D721Med (cell line): ENCODE measurements around the gene DMAC2.
"Not testable (repeated sequence)": the region's sequence is repeated elsewhere in the genome, so short reads cannot be mapped to it uniquely, and the experiment has no call there.

Source experiments
- DNase-seq: peaks from one replicate; pipeline ENCODE4 v3.0.0; 2011; ENCODE audit warnings: low spot score; ENCODE audit not compliant: insufficient read length
- FAIRE-seq: peaks from 2 replicates; lab custom pipeline; 2011; peaks lifted over from hg19 to GRCh38; lab: Jason Lieb, UNC
- CTCF ChIP-seq: IDR thresholded peaks from 2 replicates; pipeline ENCODE4 v1.5.1; 2012; ENCODE audit warnings: mild to moderate bottlenecking, control low read depth; ENCODE audit not compliant: insufficient read depth; ENCODE audit errors: missing control alignments

Gene DMAC2

GRCh38 chr19:41398050-41398418, 41.7 kb downstream of the DMAC2 start:
- no peak for TF ChIP-seq CTCF
- DNase-seq, result no peak
- FAIRE-seq, result no peak

- DNase-seq, result peak; percentile 90
- no peak for FAIRE-seq
- no peak for TF ChIP-seq CTCF
These were observed 42.3 kb downstream of the DMAC2 start, which contains the start of the genes BCKDHA and EXOSC5 for GRCh38 chr19:41397086-41398049. Gene BCKDHA (plus strand): TSS chr19:41397818. CDS start chr19:41397828, 10 bp downstream. Gene EXOSC5 (minus strand): TSS chr19:41397359. CDS start chr19:41397328, 31 bp downstream.

- no peak for DNase-seq
- no peak for FAIRE-seq
- TF ChIP-seq CTCF, result no peak
These were observed 44.4 kb downstream of the DMAC2 start for GRCh38 chr19:41395355-41395754.

- FAIRE-seq (no peak), DNase-seq (no peak)
- TF ChIP-seq CTCF, result no peak
These were observed 46.9 kb downstream of the DMAC2 start for GRCh38 chr19:41392775-41393174.

GRCh38 chr19:41391618-41392017, 48.1 kb downstream of the DMAC2 start:
- DNase-seq (no peak), FAIRE-seq (no peak)
- TF ChIP-seq CTCF, result no peak

GRCh38 chr19:41386442-41386841, 53.3 kb downstream of the DMAC2 start:
- FAIRE-seq, result no peak
- no peak for DNase-seq
- TF ChIP-seq CTCF, result no peak

- no peak for TF ChIP-seq CTCF
- FAIRE-seq, result no peak
- DNase-seq, result no peak
These were observed 55.4 kb downstream of the DMAC2 start for GRCh38 chr19:41384351-41384750.

GRCh38 chr19:41381536-41381935, 58.2 kb downstream of the DMAC2 start:
- not testable (repeated sequence) for FAIRE-seq, DNase-seq
